Spleen (tissue), 7 donors: ENCODE measurements around the gene SMYD1.
"Not testable (repeated sequence)": the region's sequence is repeated elsewhere in the genome, so short reads cannot be mapped to it uniquely, and the experiment has no call there.

ENCODE experiments used
- POLR2A ChIP-seq, 3 donors: fragments of 450-650 bp; IDR thresholded peaks; one replicate each; pipeline ENCODE4 v1.5.1; 2017; ENCODE audit warnings: antibody characterized with exemption in 3 of 3, mild to moderate bottlenecking in 1 of 3
- POLR2AphosphoS5 ChIP-seq, 3 donors: sonication (generic); formaldehyde crosslinking; IDR thresholded peaks; one replicate each; pipeline ENCODE4 v1.5.1; 2017; ENCODE audit warnings: antibody characterized with exemption in 3 of 3
- TF ChIP-seq, protein P1 (sequence below), 11 experiments: fragments of 200-600 bp in 7 of 11; fragments of 450-650 bp in 4 of 11; sonication (generic) in 4 of 11; IDR thresholded peaks in 8 of 11; conservative IDR thresholded peaks in 3 of 11; 1 replicate in 7 of 11; 2 replicates in 4 of 11; pipeline versions ENCODE4 v1.4.0 to v1.8.0; 2016 to 2021; ENCODE audit warnings: antibody characterized with exemption in 11 of 11, inconsistent platforms in 4 of 11, mild to moderate bottlenecking in 1 of 11
- donor health status: DM: no; HTN: no; CAD: no; lungs with moderate emphysema.
- donor health status: DM: no; HTN: no; CAD: no.
- donor health status: DM: no; HTN: no; CAD: no.

DNA sequence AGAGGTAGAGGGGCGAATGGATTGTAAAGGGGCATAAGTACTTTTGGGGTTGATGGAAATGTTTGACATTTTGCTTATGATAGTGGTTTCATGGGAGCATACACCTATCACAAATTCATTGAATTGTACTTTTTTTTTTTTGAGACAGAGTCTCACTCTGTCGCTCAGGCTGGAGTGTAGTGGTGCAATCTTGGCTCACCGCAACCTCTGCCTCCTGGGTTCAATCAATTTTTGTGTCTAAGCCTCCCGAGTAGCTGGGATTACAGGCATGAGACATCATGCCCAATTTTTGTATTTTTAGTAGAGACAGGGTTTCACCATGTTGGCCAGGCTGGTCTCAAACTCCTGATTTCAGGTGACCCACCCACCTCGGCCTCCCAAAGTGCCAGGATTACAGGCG lies 22.1 kb upstream of the SMYD1 start:
- not testable (repeated sequence) for TF ChIP-seq POLR2AphosphoS5, POLR2A (IDR thresholded peaks at IDR 0.05)
- TF ChIP-seq, protein P1, sequence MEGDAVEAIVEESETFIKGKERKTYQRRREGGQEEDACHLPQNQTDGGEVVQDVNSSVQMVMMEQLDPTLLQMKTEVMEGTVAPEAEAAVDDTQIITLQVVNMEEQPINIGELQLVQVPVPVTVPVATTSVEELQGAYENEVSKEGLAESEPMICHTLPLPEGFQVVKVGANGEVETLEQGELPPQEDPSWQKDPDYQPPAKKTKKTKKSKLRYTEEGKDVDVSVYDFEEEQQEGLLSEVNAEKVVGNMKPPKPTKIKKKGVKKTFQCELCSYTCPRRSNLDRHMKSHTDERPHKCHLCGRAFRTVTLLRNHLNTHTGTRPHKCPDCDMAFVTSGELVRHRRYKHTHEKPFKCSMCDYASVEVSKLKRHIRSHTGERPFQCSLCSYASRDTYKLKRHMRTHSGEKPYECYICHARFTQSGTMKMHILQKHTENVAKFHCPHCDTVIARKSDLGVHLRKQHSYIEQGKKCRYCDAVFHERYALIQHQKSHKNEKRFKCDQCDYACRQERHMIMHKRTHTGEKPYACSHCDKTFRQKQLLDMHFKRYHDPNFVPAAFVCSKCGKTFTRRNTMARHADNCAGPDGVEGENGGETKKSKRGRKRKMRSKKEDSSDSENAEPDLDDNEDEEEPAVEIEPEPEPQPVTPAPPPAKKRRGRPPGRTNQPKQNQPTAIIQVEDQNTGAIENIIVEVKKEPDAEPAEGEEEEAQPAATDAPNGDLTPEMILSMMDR (IDR thresholded peaks at IDR 0.05 in 8 of 11, conservative IDR thresholded peaks at IDR 0.05 in 3 of 11) = not testable (repeated sequence)
